HEK293 (cell line): ENCODE measurements around the gene CD151.

Experiments
- HOXD13 ChIP-seq: sonication (generic); formaldehyde crosslinking; IDR thresholded peaks from 2 replicates; pipeline ENCODE4 v1.8.0; 2022; ENCODE audit warnings: missing genetic modification reagents, borderline replicate concordance
- PATZ1 ChIP-seq: fragments of 450-650 bp; formaldehyde crosslinking; IDR thresholded peaks from 2 replicates; pipeline ENCODE4 v1.5.1; 2016; ENCODE audit warnings: missing biosample characterization, missing genetic modification characterization
- REST ChIP-seq: fragments of 450-650 bp; formaldehyde crosslinking; IDR thresholded peaks from 2 replicates; pipeline ENCODE4 v1.5.1; 2016; ENCODE audit warnings: missing biosample characterization, missing genetic modification characterization
- SP3 ChIP-seq: fragments of 450-650 bp; formaldehyde crosslinking; IDR thresholded peaks from 2 replicates; pipeline ENCODE4 v1.5.1; 2016; ENCODE audit warnings: missing biosample characterization, missing genetic modification characterization
- WT1 ChIP-seq: fragments of 450-650 bp; formaldehyde crosslinking; IDR thresholded peaks from 2 replicates; pipeline ENCODE4 v1.5.1; 2016; ENCODE audit warnings: missing biosample characterization, missing genetic modification characterization
- YY1 ChIP-seq: fragments of 450-650 bp; formaldehyde crosslinking; IDR thresholded peaks from 2 replicates; pipeline ENCODE4 v1.5.1; 2018; ENCODE audit warnings: missing biosample characterization, missing genetic modification characterization
- ZNF132 ChIP-seq: fragments of 450-650 bp; formaldehyde crosslinking; IDR thresholded peaks from 2 replicates; pipeline ENCODE4 v1.5.1; 2017; ENCODE audit warnings: missing biosample characterization, missing genetic modification characterization, borderline replicate concordance
- ZNF138 ChIP-seq: fragments of 450-650 bp; formaldehyde crosslinking; IDR thresholded peaks from 2 replicates; pipeline ENCODE4 v1.5.1; 2016; ENCODE audit warnings: missing biosample characterization, missing genetic modification characterization, borderline replicate concordance
- ZNF184 ChIP-seq: fragments of 450-650 bp; IDR thresholded peaks from 2 replicates; pipeline ENCODE4 v1.5.1; 2018; ENCODE audit warnings: missing biosample characterization, mild to moderate bottlenecking, missing genetic modification characterization
- ZNF391 ChIP-seq: fragments of 450-650 bp; formaldehyde crosslinking; IDR thresholded peaks from 2 replicates; pipeline ENCODE4 v1.5.1; 2016; ENCODE audit warnings: low read depth, missing biosample characterization, missing genetic modification characterization, borderline replicate concordance
- ZNF48 ChIP-seq: fragments of 450-650 bp; formaldehyde crosslinking; IDR thresholded peaks from 2 replicates; pipeline ENCODE4 v1.5.1; 2016; ENCODE audit warnings: missing biosample characterization, missing genetic modification characterization
- ZNF548 ChIP-seq: fragments of 450-650 bp; formaldehyde crosslinking; IDR thresholded peaks from 2 replicates; pipeline ENCODE4 v1.5.1; 2016; ENCODE audit warnings: missing biosample characterization, missing genetic modification characterization
- ZNF585B ChIP-seq: fragments of 450-650 bp; formaldehyde crosslinking; IDR thresholded peaks from 2 replicates; pipeline ENCODE4 v1.5.1; 2016; ENCODE audit warnings: missing biosample characterization, missing genetic modification characterization
- ZNF670 ChIP-seq: fragments of 450-650 bp; formaldehyde crosslinking; IDR thresholded peaks from 2 replicates; pipeline ENCODE4 v1.5.1; 2016; ENCODE audit warnings: missing biosample characterization, missing genetic modification characterization, low read depth
- ZNF677 ChIP-seq: fragments of 450-650 bp; IDR thresholded peaks from 2 replicates; pipeline ENCODE4 v1.5.0; 2018; ENCODE audit warnings: missing biosample characterization, mild to moderate bottlenecking, missing genetic modification characterization, moderate library complexity
- ZNF692 ChIP-seq: fragments of 450-650 bp; formaldehyde crosslinking; IDR thresholded peaks from 2 replicates; pipeline ENCODE4 v1.5.1; 2016; ENCODE audit warnings: missing biosample characterization, missing genetic modification characterization
- ZNF837 ChIP-seq: fragments of 450-650 bp; formaldehyde crosslinking; IDR thresholded peaks from 2 replicates; pipeline ENCODE4 v1.5.1; 2016; ENCODE audit warnings: missing biosample characterization, missing genetic modification characterization
- TF ChIP-seq, protein P1 (sequence below): fragments of 450-650 bp; formaldehyde crosslinking; IDR thresholded peaks from 2 replicates; pipeline ENCODE4 v1.5.1; 2016; ENCODE audit warnings: missing biosample characterization, missing genetic modification characterization
- TF ChIP-seq, protein P2 (sequence below): fragments of 450-650 bp; formaldehyde crosslinking; IDR thresholded peaks from 2 replicates; pipeline ENCODE4; 2016; ENCODE audit warnings: missing biosample characterization, missing genetic modification characterization
- TF ChIP-seq, protein P3 (sequence below): fragments of 450-650 bp; formaldehyde crosslinking; IDR thresholded peaks from 2 replicates; pipeline ENCODE4 v1.5.1; 2017; ENCODE audit warnings: missing biosample characterization, missing genetic modification characterization

The CD151 gene

GRCh38 chr11:794766-795633 lies 37.8 kb upstream of the CD151 start (continued):
- TF ChIP-seq, protein P1, sequence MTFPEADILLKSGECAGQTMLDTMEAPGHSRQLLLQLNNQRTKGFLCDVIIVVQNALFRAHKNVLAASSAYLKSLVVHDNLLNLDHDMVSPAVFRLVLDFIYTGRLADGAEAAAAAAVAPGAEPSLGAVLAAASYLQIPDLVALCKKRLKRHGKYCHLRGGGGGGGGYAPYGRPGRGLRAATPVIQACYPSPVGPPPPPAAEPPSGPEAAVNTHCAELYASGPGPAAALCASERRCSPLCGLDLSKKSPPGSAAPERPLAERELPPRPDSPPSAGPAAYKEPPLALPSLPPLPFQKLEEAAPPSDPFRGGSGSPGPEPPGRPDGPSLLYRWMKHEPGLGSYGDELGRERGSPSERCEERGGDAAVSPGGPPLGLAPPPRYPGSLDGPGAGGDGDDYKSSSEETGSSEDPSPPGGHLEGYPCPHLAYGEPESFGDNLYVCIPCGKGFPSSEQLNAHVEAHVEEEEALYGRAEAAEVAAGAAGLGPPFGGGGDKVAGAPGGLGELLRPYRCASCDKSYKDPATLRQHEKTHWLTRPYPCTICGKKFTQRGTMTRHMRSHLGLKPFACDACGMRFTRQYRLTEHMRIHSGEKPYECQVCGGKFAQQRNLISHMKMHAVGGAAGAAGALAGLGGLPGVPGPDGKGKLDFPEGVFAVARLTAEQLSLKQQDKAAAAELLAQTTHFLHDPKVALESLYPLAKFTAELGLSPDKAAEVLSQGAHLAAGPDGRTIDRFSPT (tag by site-specific recombination): peak; percentile 52; the same call in 1 of the 2 replicates
- TF ChIP-seq ZNF837 (no peak), REST (tag by site-specific recombination) (no peak), ZNF138 (tag by site-specific recombination) (no peak), ZNF391 (tag by site-specific recombination) (no peak), ZNF670 (tag by site-specific recombination) (no peak), ZNF692 (tag by site-specific recombination) (no peak), ZNF48 (tag by site-specific recombination) (no peak), ZNF132 (tag by site-specific recombination) (no peak), ZNF585B (tag by site-specific recombination) (no peak), ZNF677 (tag by site-specific recombination) (no peak), ZNF548 (tag by site-specific recombination) (no peak), YY1 (tag by site-specific recombination) (no peak), PATZ1 (tag by site-specific recombination) (no peak; the same call in 1 of the 2 replicates), ZNF184 (tag by site-specific recombination) (no peak), SP3 (tag by site-specific recombination) (0 out of 2 replicates have a peak, but pooled peaks have one; percentile 19), WT1 (no peak), HOXD13 (no peak)
- TF ChIP-seq, protein P2, sequence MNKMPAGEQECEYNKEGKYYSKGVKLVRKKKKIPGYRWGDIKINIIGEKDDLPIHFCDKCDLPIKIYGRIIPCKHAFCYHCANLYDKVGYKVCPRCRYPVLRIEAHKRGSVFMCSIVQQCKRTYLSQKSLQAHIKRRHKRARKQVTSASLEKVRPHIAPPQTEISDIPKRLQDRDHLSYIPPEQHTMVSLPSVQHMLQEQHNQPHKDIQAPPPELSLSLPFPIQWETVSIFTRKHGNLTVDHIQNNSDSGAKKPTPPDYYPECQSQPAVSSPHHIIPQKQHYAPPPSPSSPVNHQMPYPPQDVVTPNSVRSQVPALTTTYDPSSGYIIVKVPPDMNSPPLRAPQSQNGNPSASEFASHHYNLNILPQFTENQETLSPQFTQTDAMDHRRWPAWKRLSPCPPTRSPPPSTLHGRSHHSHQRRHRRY (tag by site-specific recombination): no peak
- TF ChIP-seq, protein P3, sequence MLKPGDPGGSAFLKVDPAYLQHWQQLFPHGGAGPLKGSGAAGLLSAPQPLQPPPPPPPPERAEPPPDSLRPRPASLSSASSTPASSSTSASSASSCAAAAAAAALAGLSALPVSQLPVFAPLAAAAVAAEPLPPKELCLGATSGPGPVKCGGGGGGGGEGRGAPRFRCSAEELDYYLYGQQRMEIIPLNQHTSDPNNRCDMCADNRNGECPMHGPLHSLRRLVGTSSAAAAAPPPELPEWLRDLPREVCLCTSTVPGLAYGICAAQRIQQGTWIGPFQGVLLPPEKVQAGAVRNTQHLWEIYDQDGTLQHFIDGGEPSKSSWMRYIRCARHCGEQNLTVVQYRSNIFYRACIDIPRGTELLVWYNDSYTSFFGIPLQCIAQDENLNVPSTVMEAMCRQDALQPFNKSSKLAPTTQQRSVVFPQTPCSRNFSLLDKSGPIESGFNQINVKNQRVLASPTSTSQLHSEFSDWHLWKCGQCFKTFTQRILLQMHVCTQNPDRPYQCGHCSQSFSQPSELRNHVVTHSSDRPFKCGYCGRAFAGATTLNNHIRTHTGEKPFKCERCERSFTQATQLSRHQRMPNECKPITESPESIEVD (tag by site-specific recombination): no peak
